Activated CD4-positive, alpha-beta memory T cell treated with anti-CD3 and anti-CD28 coated beads for 36 hours (primary cell): ENCODE data around the gene FASTKD3. TPM values are rescaled to one million over a fixed set of nuclear protein-coding genes. Genes with fewer than 3 reads are reported as not detected.

Experiments
- CTCF ChIA-PET: fragments of 350-600 bp; sonication (Branson Sonifier 250); formaldehyde crosslinking; loops from one replicate; lab custom pipeline; 2021; ENCODE audit warnings: antibody characterized with exemption, inconsistent platforms; lab: Charles Lee
- POLR2A ChIA-PET: fragments of 350-600 bp; sonication (Branson Sonifier 250); formaldehyde crosslinking; loops from one replicate; lab custom pipeline; 2021; ENCODE audit warnings: antibody characterized with exemption; lab: Charles Lee
- DNase-seq: peaks from one replicate; pipeline ENCODE4 v3.0.0-alpha.2; 2020
- H3K27ac Mint-ChIP-seq: one replicate; pipeline ENCODE4 v1.8.0; 2021; ENCODE audit warnings: mixed read lengths
- H3K27me3 Mint-ChIP-seq: one replicate; pipeline ENCODE4 v1.8.0; 2021; ENCODE audit warnings: mixed read lengths
- H3K36me3 Mint-ChIP-seq: one replicate; pipeline ENCODE4 v1.8.0; 2021; ENCODE audit warnings: mixed read lengths
- H3K4me1 Mint-ChIP-seq: one replicate; pipeline ENCODE4 v1.8.0; 2021; ENCODE audit warnings: low read depth, mixed read lengths
- H3K4me3 Mint-ChIP-seq: one replicate; pipeline ENCODE4 v1.8.0; 2021; ENCODE audit warnings: mild to moderate bottlenecking, mixed read lengths
- H3K9me3 Mint-ChIP-seq: one replicate; pipeline ENCODE4 v1.8.0; 2021; ENCODE audit warnings: mixed read lengths
- intact Hi-C: fragments of 100-400 bp; cut with micrococcal nuclease; formaldehyde crosslinking; loops from one replicate; pipeline ENCODE4 v1.15.1; 2023
- total RNA-seq, 2 experiments: library from RNA; stranded (reverse); gene quantifications; one replicate each; pipeline ENCODE4 v1.2.3, GENCODE V29; 2021

The FASTKD3 gene
- total RNA-seq, 2 experiments from 2014 or later, result 6.9 to 7.5 TPM

GRCh38 chr5:7815892-7816534 is 52.8 kb downstream of the FASTKD3 start:
- H3K4me1 Mint-ChIP-seq, result no peaks in the 10 kb centered on the region
- ChIA-PET POLR2A (no interaction called here), CTCF (interaction anchor here (1.0 to 2.2 kb wide), 11 partner anchors 12 to 996 kb away, joined by 3 to 8 read pairs (median 3); partner anchors contain the start of gene MTRR)
- no peak overlapping the region for H3K4me3 Mint-ChIP-seq
- intact Hi-C loops, result no loop called here
- no peaks in the 10 kb centered on the region for H3K36me3 Mint-ChIP-seq
- peak; percentile 76 for DNase-seq
- peaks cover 39% of the 10 kb centered on the region for H3K27me3 Mint-ChIP-seq
- no peak overlapping the region for H3K27ac Mint-ChIP-seq
- no peaks in the 10 kb centered on the region for H3K9me3 Mint-ChIP-seq

GRCh38 chr5:7814816-7815215 is 54.0 kb downstream of the FASTKD3 start:
- no peaks in the 10 kb centered on the region for H3K36me3 Mint-ChIP-seq
- CTCF ChIA-PET, result no interaction called here

GRCh38 chr5:7813576-7813975 is 55.3 kb downstream of the FASTKD3 start:
- Mint-ChIP-seq H3K4me1 (no peaks in the 10 kb centered on the region), H3K4me3 (no peak overlapping the region), H3K36me3 (no peaks in the 10 kb centered on the region), H3K9me3 (no peaks in the 10 kb centered on the region), H3K27me3 (peaks cover 42% of the 10 kb centered on the region), H3K27ac (no peak overlapping the region)
- ChIA-PET CTCF (interaction anchor here (0.7 to 0.8 kb wide), 2 partner anchors 68 to 1435 kb away, joined by 3 read pairs; no protein-coding TSS in a partner anchor), POLR2A (no interaction called here)
- no peak for DNase-seq
- intact Hi-C loops, result no loop called here

More at GRCh38 chr5:7814816-7815215, 54.0 kb downstream of the FASTKD3 start:
- no peaks in the 10 kb centered on the region for H3K4me1 Mint-ChIP-seq
- no peaks in the 10 kb centered on the region for H3K9me3 Mint-ChIP-seq
- intact Hi-C loops, result no loop called here
- DNase-seq, result no peak
- H3K27ac Mint-ChIP-seq, result peak overlapping the region; percentile 53
- H3K4me3 Mint-ChIP-seq, result no peak overlapping the region
- H3K27me3 Mint-ChIP-seq, result peaks cover 42% of the 10 kb centered on the region
- POLR2A ChIA-PET, result no interaction called here

- Mint-ChIP-seq H3K27ac (no peak overlapping the region), H3K4me3 (no peak overlapping the region), H3K4me1 (no peaks in the 10 kb centered on the region), H3K27me3 (peaks cover 42% of the 10 kb centered on the region), H3K9me3 (no peaks in the 10 kb centered on the region), H3K36me3 (no peaks in the 10 kb centered on the region)
- POLR2A ChIA-PET, result no interaction called here
- DNase-seq, result no peak
- intact Hi-C loops, result no loop called here
- CTCF ChIA-PET, result no interaction called here
These were observed 55.8 kb downstream of the FASTKD3 start for GRCh38 chr5:7813007-7813406.

- intact Hi-C loops, result no loop called here
- Mint-ChIP-seq H3K4me3 (no peak overlapping the region), H3K27ac (no peak overlapping the region), H3K9me3 (no peaks in the 10 kb centered on the region), H3K27me3 (peaks cover 44% of the 10 kb centered on the region), H3K4me1 (no peaks in the 10 kb centered on the region), H3K36me3 (no peaks in the 10 kb centered on the region)
- no peak for DNase-seq
- ChIA-PET POLR2A (no interaction called here), CTCF (interaction anchor here (0.8 kb wide), 1 partner anchor 8 kb away, joined by 3 read pairs; no protein-coding TSS in a partner anchor)
These were observed 57.1 kb downstream of the FASTKD3 start for GRCh38 chr5:7811715-7812114.

Other genes starting within 250 kb of the FASTKD3 start
- gene CFAP90, start 17.9 kb downstream of the FASTKD3 start, total RNA-seq, result not detected
- 10 to 100 TPM; 45.2 to 47.1 TPM for gene MTRR, start 117 bp upstream of the FASTKD3 start, total RNA-seq